Left lung (tissue), 10 donors: ENCODE results near the gene SLBP. TPM values are rescaled to one million over a fixed set of nuclear protein-coding genes. Genes with fewer than 3 reads are reported as not detected.

Source experiments
- ATAC-seq: fragments of 200-7000 bp; cut with Tn5 transposase; one replicate; pipeline ENCODE4 v1.9.1; 2020; ENCODE audit warnings: moderate library complexity
- DNase-seq, 4 donors: peaks; one replicate each; pipeline ENCODE4 v3.0.0-alpha.2; 2013 to 2020
- H3K27ac ChIP-seq, 2 donors: fragments of 200-600 bp; sonication (generic) in 1 of 2; one replicate each; pipeline versions ENCODE4 v1.5.0 to v1.8.0; 2020 to 2021
- H3K27me3 ChIP-seq, 2 donors: fragments of 200-600 bp; sonication (generic) in 1 of 2; one replicate each; pipeline versions ENCODE4 v1.5.0 to v1.8.0; 2020 to 2021
- H3K36me3 ChIP-seq, 2 donors: fragments of 200-600 bp; sonication (generic) in 1 of 2; one replicate each; pipeline versions ENCODE4 v1.5.0 to v1.8.0; 2020 to 2021
- H3K4me1 ChIP-seq, 2 donors: fragments of 200-600 bp; one replicate each; pipeline ENCODE4 v1.8.0; 2021
- H3K4me3 ChIP-seq, 2 donors: fragments of 200-600 bp; sonication (generic) in 1 of 2; one replicate each; pipeline versions ENCODE4 v1.5.0 to v1.8.0; 2020 to 2021; ENCODE audit warnings: mild to moderate bottlenecking in 1 of 2
- H3K9me3 ChIP-seq, 2 donors: fragments of 200-600 bp; sonication (generic) in 1 of 2; one replicate each; pipeline versions ENCODE4 v1.5.0 to v1.8.0; 2020 to 2021
- CTCF ChIP-seq, 2 donors: fragments of 200-600 bp; sonication (generic) in 1 of 2; IDR thresholded peaks; one replicate each; pipeline versions ENCODE4 v1.5.0 to v1.8.0; 2021; ENCODE audit warnings: antibody characterized with exemption in 2 of 2
- intact Hi-C, 2 donors: fragments of 100-400 bp; cut with DNase I; formaldehyde crosslinking; loops; one replicate each; pipeline versions ENCODE4 v1.11.2 to v1.14.2; 2022
- polyA plus RNA-seq, 6 donors: library from polyadenylated mRNA; unstranded; fragments of 120-200 nt; gene quantifications; one replicate each; pipeline ENCODE4 v1.2.1, GENCODE V29; 2013; ENCODE audit not compliant: insufficient read length in 6 of 6
- total RNA-seq, 2 donors: library from RNA; stranded (reverse); fragmentation: NEBNext Ultra II Directional; extraction: Animal tissue kit (Norgen Biotek cat#: 25700); gene quantifications; one replicate each; pipeline ENCODE4 v1.2.1, GENCODE V29; 2021
- donor health status: DM: no; HTN: yes; CAD: no.
- donor health status: DM: no; HTN: no; CAD: no.

The SLBP gene
- total and polyA plus RNA-seq, 8 donors: 39.1 to 73.0 (median 60.0) TPM

DNA sequence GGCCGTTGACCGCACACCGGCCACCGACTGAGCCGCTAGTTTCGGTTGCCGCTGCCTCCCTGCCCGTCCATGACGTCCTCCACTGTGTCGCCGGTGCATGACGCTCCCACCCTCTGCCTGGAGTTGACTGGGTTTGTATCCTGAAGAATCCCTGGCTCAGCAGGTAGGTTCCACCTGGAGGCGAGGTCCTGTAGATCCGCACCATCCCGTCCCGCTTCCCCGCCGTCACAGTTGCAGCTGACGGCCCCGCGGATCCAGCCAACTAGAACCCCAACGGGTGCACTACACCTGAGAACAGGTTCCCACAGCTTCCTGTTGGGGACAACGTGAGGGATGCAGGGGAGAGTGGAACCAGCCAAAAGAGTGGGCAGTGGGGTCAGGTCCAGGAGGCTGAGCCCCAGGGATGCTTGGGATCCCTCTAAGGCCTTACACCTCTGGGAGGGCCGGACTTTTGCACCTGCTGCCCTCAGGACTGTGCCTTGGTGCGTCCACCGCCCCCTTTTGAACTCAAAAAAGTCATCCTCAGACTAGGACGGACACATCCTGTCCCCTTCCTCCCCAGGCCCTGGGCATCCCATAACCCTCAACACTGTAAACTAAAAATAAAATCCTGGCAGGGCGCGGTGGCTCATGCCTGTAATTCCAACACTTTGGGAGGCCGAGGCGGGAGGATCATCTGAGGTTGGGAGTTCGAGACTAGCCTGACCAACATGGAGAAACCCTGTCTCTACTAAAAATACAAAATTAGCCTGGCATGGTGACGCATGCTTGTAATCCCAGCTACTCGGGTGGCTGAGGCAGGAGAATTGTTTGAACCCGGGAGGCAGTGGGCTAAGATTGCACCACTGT is 1.1 kb upstream of the SLBP start:
- intact Hi-C loops: no loop called here
- no peak for TF ChIP-seq CTCF (IDR thresholded peaks at IDR 0.05)
- Histone ChIP-seq H3K4me1 (peaks cover 10 to 63% of the 10 kb centered on the region in 2 donors), H3K27me3 (no peaks in the 10 kb centered on the region), H3K27ac (peak overlapping the region; percentile 99), H3K4me3 (peak overlapping the region; percentile 83 to 89), H3K36me3 (peaks cover 0 to 35% of the 10 kb centered on the region in 2 donors), H3K9me3 (no peaks in the 10 kb centered on the region)
- DNase-seq (no peak), ATAC-seq (peak; percentile 1)

- H3K4me3 ChIP-seq: peak overlapping the region; percentile 83 to 89
- H3K36me3 ChIP-seq: peaks cover 0 to 20% of the 10 kb centered on the region in 2 donors
- TF ChIP-seq CTCF (IDR thresholded peaks at IDR 0.05): no peak
- H3K9me3 ChIP-seq: no peaks in the 10 kb centered on the region
- ATAC-seq (peak; percentile 46), DNase-seq (peak in 3 of 4 donors; percentile 39 to 83 (median 44))
- H3K27me3 ChIP-seq: no peaks in the 10 kb centered on the region
- intact Hi-C loops: no loop called here
- H3K4me1 ChIP-seq: peaks cover 12 to 63% of the 10 kb centered on the region in 2 donors
- H3K27ac ChIP-seq: peak overlapping the region; percentile 99
Measured at GRCh38 chr4:1711571-1712215, 426 bp downstream of the SLBP start.

GRCh38 chr4:1711055-1711570 is 1.0 kb downstream of the SLBP start:
- H3K27me3 ChIP-seq: no peaks in the 10 kb centered on the region
- no peak for DNase-seq
- H3K4me3 ChIP-seq: peak overlapping the region; percentile 83 to 89
- intact Hi-C loops: no loop called here
- H3K27ac ChIP-seq: peak overlapping the region; percentile 99
- peaks cover 12 to 63% of the 10 kb centered on the region in 2 donors for H3K4me1 ChIP-seq
- ATAC-seq: no peak
- peaks cover 0 to 20% of the 10 kb centered on the region in 2 donors for H3K36me3 ChIP-seq
- H3K9me3 ChIP-seq: no peaks in the 10 kb centered on the region
- no peak for TF ChIP-seq CTCF (IDR thresholded peaks at IDR 0.05)

DNA sequence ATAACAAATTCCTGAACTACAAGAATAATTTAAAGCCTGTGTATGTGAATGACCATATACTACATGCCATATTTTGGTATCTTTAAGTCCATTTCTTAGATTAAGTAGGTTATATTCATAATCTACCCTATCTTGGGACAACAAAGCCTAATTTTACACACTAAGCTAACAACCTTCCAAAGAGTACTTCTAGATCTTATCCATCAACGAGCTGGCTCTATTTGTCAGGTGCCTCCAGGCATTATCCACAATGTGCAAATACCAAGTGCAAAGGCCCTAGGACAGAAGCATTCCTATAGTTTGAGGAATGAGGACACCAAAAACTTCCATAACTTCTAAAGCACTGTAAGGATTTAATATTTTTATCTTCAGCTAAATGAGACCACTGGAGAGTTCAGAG is 3.5 kb downstream of the SLBP start:
- H3K27me3 ChIP-seq: no peaks in the 10 kb centered on the region
- H3K9me3 ChIP-seq: no peaks in the 10 kb centered on the region
- H3K4me1 ChIP-seq: peaks cover 12 to 37% of the 10 kb centered on the region in 2 donors
- no peak for TF ChIP-seq CTCF (IDR thresholded peaks at IDR 0.05)
- peak overlapping the region in 1 of 2 donors; percentile 2 for H3K27ac ChIP-seq
- intact Hi-C loops: no loop called here
- peaks cover 0 to 36% of the 10 kb centered on the region in 2 donors for H3K36me3 ChIP-seq
- DNase-seq (no peak), ATAC-seq (no peak)
- H3K4me3 ChIP-seq: no peak overlapping the region

DNA sequence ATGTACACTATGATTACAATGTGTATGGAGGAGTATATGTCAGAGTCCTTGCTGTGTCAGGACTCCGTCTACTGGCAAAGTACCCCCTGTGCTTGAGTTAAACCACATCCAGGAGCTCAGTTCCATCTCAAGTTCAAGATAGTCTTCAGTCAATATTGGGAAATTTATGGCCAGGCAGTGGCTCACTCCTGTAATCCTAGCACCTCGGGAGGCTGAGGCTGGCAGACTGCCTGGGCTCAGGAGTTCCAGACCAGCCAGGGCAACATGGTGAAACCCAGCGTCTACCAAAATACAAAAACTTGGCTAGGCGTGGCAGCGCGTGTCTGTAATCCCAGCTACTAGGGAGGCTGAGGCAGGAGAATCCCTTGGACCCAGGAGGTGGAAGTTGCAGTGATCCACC is 5.8 kb downstream of the SLBP start:
- no peak for TF ChIP-seq CTCF (IDR thresholded peaks at IDR 0.05)
- Histone ChIP-seq H3K4me1 (peaks cover 12 to 44% of the 10 kb centered on the region in 2 donors), H3K36me3 (peaks cover 5 to 57% of the 10 kb centered on the region in 2 donors), H3K27ac (no peak overlapping the region), H3K27me3 (no peaks in the 10 kb centered on the region), H3K9me3 (no peaks in the 10 kb centered on the region), H3K4me3 (no peak overlapping the region)
- ATAC-seq: no peak
- intact Hi-C loops: no loop called here
- DNase-seq: no peak
